H1 (cell line): ENCODE measurements around the gene APP. TPM values are rescaled to one million over a fixed set of nuclear protein-coding genes. Genes with fewer than 3 reads are reported as not detected.

ENCODE experiments used
- FOSL1 ChIP-seq: IDR thresholded peaks from 2 replicates; pipeline ENCODE4 v1.6.1; 2011; ENCODE audit warnings: mild to moderate bottlenecking, low read depth, low read length, moderate library complexity; ENCODE audit not compliant: insufficient read depth
- JUND ChIP-seq: IDR thresholded peaks from 2 replicates; pipeline ENCODE4 v1.6.1; 2011; ENCODE audit warnings: mild to moderate bottlenecking, improper control_type of control experiment, low read length
- KDM5A ChIP-seq: fragments of 200-600 bp; IDR thresholded peaks from 2 replicates; pipeline ENCODE4 v1.7.1; 2012; ENCODE audit warnings: mild to moderate bottlenecking, low read length, inconsistent platforms, mixed read lengths
- POLR2AphosphoS5 ChIP-seq: IDR thresholded peaks from 2 replicates; pipeline ENCODE4 v1.6.1; 2011; ENCODE audit warnings: low read depth, low read length
- SP4 ChIP-seq: IDR thresholded peaks from 2 replicates; pipeline ENCODE4 v1.6.1; 2012; ENCODE audit warnings: low read length, inconsistent platforms
- polyA plus RNA-seq, 7 experiments: library from polyadenylated mRNA; depleted of rRNA in 3 of 7; stranded (reverse) in 5 of 7; unstranded in 2 of 7; fragments of >200 nt in 5 of 7; fragments of 200-250 nt in 2 of 7; gene quantifications; 1 replicate in 5 of 7; 2 replicates in 1 of 7; 4 replicates in 1 of 7; pipeline versions ENCODE4 v1.2.1 to v1.2.3, GENCODE V29; 2011 to 2013; ENCODE audit warnings: missing spikeins in 2 of 7, mixed read lengths in 2 of 7
- total RNA-seq: library from RNA; stranded (reverse); fragmentation: NEBNext Ultra II Directional; extraction: Animal tissue kit (Norgen Biotek cat#: 25700); gene quantifications from 2 replicates; pipeline ENCODE4 v1.2.1, GENCODE V29; 2021
- TF ChIP-seq, protein P1 (sequence below): IDR thresholded peaks from 2 replicates; pipeline ENCODE4 v1.6.1; 2011; ENCODE audit warnings: low read length, improper control_type of control experiment

Gene APP
- total and polyA plus RNA-seq, 2 of the 8 experiments (the other 6 are each of a cell fraction or from before 2014, with no cell fraction given): 375 to 551 TPM

DNA sequence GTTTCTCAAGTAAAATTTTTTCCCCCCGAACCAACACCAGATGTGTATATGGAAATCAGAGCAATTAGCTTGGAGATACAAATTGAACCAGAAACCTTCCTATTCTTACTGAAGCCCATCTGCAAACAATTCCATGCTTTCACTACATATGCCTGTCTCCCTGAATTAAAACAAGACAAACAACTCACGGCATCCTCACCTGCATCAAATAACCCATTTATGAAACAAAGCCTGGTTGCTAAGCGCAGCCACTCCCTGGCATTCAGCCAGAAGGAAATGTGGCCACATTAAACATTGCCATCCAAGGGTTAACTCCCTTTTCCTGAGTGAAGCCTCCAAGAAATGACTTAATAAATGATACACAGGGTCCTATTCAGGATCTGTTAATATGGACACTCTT is 55.3 kb downstream of the APP start (continued):
- no peak for TF ChIP-seq KDM5A
- no peak for TF ChIP-seq SP4
- TF ChIP-seq FOSL1: no peak
- no peak for TF ChIP-seq POLR2AphosphoS5
- TF ChIP-seq, protein P1, sequence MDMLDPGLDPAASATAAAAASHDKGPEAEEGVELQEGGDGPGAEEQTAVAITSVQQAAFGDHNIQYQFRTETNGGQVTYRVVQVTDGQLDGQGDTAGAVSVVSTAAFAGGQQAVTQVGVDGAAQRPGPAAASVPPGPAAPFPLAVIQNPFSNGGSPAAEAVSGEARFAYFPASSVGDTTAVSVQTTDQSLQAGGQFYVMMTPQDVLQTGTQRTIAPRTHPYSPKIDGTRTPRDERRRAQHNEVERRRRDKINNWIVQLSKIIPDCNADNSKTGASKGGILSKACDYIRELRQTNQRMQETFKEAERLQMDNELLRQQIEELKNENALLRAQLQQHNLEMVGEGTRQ: no peak
- no peak for TF ChIP-seq JUND
- TF ChIP-seq, all 59 proteins: peak for 0
